ENCODE results near the gene LRIG1.

LRIG1 gene

GRCh38 chr3:66500576-66501482 is at the start of gene LRIG1:
Gene LRIG1, minus strand, starts transcription at chr3:66501022. Its CDS starts 615 bp downstream, at chr3:66500407.
- peak; percentile 98 for DNase-seq (ENCODE audit: low read depth)

GRCh38 chr3:66544619-66545429 is 44.0 kb upstream of the LRIG1 start:
- no peak for DNase-seq (ENCODE audit: low read depth)

GRCh38 chr3:66542153-66542552 is 41.3 kb upstream of the LRIG1 start:
- no peak for DNase-seq (ENCODE audit: low read depth)

GRCh38 chr3:66539466-66539989 is 38.7 kb upstream of the LRIG1 start:
- no peak for DNase-seq (ENCODE audit: low read depth)

GRCh38 chr3:66538390-66538789 is 37.6 kb upstream of the LRIG1 start:
- DNase-seq (ENCODE audit: low read depth) = no peak

DNA sequence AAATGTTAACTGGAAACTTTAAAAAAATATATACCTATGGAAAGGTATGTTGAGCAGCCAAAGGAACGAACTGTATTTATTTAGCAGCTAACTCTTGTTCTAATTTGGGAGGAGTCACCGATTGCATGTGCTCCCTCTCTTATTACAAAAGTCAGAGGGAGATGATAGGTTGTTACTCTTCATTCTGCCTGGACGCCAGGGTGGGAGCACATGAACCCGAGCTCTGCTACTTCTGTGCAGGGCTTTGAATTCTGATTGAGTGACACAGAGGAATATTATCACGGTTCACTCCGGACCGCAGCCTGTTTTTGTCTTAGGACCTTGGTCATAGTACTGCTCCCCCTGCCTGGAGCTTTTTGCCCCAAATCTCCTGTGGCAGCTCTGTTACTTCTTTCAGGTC is 36.9 kb upstream of the LRIG1 start:
- DNase-seq (ENCODE audit: low read depth) = no peak

- DNase-seq (ENCODE audit: low read depth) = no peak
Measured at GRCh38 chr3:66536791-66537190, 36.0 kb upstream of the LRIG1 start.

DNA sequence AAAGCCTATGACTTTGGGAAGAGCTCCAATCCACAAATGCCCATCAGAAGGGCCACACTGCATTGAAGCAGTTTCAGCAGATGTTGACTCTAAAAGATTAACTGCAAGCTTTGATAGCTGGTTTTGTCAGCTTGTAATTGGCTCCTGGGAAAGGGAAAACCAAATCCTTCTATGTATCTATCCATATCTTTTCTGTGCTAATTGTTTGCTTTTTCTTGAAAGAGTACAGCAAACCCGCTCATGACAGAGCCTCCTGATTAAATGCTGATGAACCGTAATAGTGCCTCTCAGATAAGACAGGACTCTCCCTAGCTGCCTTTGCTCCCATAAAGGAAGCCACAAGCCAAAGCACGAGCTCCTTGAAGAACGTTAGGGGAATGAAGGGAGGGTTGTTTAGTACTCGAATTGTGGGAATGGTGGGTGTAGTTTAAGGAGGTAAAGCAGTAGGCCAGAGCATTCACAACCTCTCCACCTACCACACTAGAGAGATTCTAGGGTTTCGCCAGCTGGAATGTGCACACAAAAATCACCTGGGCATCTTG is 33.6 kb upstream of the LRIG1 start:
- DNase-seq (ENCODE audit: low read depth) = no peak

DNA sequence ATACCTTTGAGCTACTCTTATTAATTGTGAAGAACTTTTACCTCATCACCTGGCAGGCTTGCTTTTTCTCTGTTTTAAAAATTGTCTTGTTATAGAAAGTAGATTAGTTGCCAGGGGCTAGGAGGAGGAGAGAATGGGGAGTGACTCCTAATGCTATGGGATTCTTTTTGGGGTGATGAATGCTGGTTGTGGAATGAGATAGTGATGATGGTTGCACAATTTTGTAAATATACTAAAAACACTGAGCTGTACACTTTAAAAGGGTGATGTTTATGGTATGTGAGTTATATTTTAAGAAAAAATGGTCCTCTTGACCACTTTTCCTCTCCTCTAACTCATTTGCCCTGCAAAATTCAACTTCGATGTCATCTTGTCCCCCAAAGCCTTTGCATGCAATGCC is 31.8 kb upstream of the LRIG1 start:
- DNase-seq (ENCODE audit: low read depth) = no peak

DNA sequence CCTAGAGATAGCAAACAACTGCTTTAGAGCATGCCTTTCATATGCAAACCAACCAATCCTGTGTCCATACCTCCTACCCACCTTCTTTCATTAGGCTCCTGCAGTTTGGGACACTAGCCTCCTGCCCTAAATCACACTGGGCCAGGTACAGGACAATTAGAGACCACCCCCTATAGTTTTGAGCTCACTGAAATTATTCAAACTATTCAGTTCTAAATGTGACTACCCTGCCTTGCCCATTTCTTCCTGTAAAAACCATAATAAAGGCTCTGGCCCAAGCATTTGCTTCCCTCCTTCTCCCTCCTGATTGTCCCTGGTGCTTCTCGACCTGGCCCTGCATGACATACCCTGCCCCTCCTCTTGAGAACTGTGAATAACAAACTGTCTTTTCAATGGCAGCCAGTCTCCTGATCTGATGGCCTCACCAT is 31.4 kb upstream of the LRIG1 start:
- no peak for DNase-seq (ENCODE audit: low read depth)

DNA sequence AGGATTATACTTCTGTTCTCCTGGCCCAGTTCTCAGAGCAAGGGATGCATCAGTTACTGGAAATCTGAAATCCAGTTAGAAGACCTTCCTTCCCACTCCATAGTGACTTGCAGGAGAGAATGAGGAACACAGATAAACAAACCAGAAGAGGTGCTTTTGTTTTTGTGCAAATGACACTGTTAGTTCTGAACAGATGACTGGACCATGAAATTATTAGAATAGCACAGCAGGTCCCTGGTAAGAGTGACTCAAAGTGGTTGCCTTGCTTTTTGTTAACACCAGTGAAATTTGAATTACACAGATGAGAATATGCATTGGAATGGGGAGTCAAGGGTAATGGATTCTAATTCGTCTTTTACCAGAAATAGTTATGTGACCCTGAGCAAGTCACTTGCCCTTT is 30.4 kb upstream of the LRIG1 start:
- DNase-seq (ENCODE audit: low read depth) = no peak

- DNase-seq (ENCODE audit: low read depth) = no peak
Measured at GRCh38 chr3:66527246-66527645, 26.4 kb upstream of the LRIG1 start.

DNA sequence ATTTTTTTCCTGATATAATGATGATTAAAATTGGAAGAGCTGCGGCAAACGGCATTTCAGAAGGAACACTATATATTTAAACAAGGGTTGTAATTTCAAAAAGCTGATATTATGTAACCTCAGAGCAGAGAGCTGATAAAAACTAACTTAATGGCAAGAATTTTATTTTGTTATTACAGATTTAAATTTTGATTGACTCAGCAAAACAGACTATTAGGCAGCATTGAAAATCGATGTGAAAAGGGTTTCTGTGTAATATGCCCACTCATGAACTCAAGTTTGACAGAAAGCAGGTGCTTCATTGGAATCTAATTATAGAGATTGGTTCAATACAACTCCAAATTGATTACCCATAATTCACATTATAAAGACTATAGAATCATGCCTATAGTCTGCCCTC is 24.9 kb upstream of the LRIG1 start:
- DNase-seq (ENCODE audit: low read depth) = no peak

DNA sequence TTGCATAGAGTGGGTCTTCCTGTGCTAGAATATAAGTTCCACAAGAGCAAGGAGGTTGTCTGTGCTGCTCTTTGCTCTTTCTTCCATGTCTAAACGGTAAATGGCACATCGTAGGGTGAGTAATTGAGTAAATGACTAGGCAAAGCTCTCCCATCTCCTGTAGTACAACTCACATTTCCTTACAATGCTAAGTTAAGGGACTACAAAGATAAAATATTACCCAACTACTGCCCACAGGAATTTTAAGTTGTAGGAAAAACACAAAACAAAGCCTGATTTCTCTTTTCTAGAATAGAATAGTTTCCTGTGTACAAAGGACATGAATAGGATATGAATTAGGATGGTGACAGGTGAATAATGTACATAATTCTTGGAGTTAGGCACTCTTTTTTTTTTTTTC is 19.9 kb upstream of the LRIG1 start:
- DNase-seq (ENCODE audit: low read depth) = no peak

- no peak for DNase-seq (ENCODE audit: low read depth)
Measured at GRCh38 chr3:66518644-66519043, 17.8 kb upstream of the LRIG1 start.

- DNase-seq (ENCODE audit: low read depth) = no peak
Measured at GRCh38 chr3:66518126-66518525, 17.3 kb upstream of the LRIG1 start.

DNA sequence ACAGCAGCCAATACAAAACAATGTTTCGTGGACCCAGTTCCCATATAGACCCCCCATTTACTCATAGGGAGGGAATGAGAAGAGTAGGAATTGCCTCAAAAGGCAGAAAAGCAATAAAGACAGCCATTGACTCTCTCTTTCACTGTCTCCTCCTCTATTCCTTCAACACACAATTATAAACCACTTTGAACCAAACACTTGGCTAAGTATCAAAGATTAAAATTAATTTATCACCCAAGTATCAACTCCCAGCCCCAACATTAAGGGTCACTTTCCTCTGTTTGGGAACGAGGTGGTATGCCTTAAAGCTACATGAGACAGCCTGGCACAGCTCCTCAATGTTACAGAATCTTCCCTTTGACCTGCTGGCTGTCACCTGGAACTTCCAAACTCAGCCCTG is 16.4 kb upstream of the LRIG1 start:
- DNase-seq (ENCODE audit: low read depth) = no peak

DNA sequence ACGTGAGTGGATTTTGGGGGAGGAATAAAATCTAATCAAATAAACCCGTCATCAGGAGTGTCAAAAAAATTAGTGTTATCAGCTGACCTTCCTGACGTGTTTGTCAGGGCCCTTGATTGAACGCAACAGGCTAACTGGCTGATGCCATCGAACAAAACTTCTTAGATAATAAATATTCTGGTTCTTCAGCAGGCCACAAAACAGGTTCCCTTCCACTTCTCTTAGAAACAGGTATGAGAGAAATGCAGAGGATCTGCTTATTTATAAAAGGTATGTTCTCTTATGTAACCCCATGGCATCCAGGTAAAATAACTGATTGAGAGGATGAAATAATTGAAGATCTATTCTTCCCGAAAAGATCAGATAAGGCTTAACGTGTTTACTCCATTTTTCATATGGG is 7.6 kb upstream of the LRIG1 start:
- no peak for DNase-seq (ENCODE audit: low read depth)

- DNase-seq (ENCODE audit: low read depth) = no peak
Measured at GRCh38 chr3:66507423-66508260, 6.8 kb upstream of the LRIG1 start.

GRCh38 chr3:66506154-66506553 is 5.3 kb upstream of the LRIG1 start:
- DNase-seq (ENCODE audit: low read depth) = no peak

- no peak for DNase-seq (ENCODE audit: low read depth)
Measured at GRCh38 chr3:66504850-66505641, 4.2 kb upstream of the LRIG1 start.
